NK-92 (cell line): ENCODE results near the gene OSR1.

Source experiments
- DNase-seq: peaks from one replicate; lab custom pipeline; 2025; ENCODE audit not compliant: unreplicated experiment; lab: John Stamatoyannopoulos, UW

The OSR1 gene

GRCh38 chr2:19359021-19359357 is 566 bp upstream of the OSR1 start:
- no peak for DNase-seq

GRCh38 chr2:19357402-19358241 is 801 bp downstream of the OSR1 start:
- no peak for DNase-seq

- DNase-seq = no peak
Measured at GRCh38 chr2:19356545-19357401, 1.6 kb downstream of the OSR1 start.

- no peak for DNase-seq
Measured at GRCh38 chr2:19355931-19356544, 2.4 kb downstream of the OSR1 start.

- no peak for DNase-seq
Measured at GRCh38 chr2:19355416-19355821, 3.0 kb downstream of the OSR1 start.

- no peak for DNase-seq
Measured at GRCh38 chr2:19355014-19355405, 3.4 kb downstream of the OSR1 start.

GRCh38 chr2:19353721-19354050 is 4.7 kb downstream of the OSR1 start:
- no peak for DNase-seq

GRCh38 chr2:19352946-19353720 is 5.3 kb downstream of the OSR1 start:
- DNase-seq = no peak

- DNase-seq = no peak
Measured at GRCh38 chr2:19351899-19352697, 6.3 kb downstream of the OSR1 start.

GRCh38 chr2:19351499-19351898 is 6.9 kb downstream of the OSR1 start:
- no peak for DNase-seq

- no peak for DNase-seq
Measured at GRCh38 chr2:19350678-19351401, 7.6 kb downstream of the OSR1 start.

- DNase-seq = no peak
Measured at GRCh38 chr2:19349911-19350677, 8.3 kb downstream of the OSR1 start.

GRCh38 chr2:19348692-19349091 is 9.7 kb downstream of the OSR1 start:
- no peak for DNase-seq

GRCh38 chr2:19347619-19348562 is 10.5 kb downstream of the OSR1 start:
- DNase-seq = peak; percentile 48

- DNase-seq = no peak
Measured at GRCh38 chr2:19346983-19347618, 11.3 kb downstream of the OSR1 start.

- DNase-seq = no peak
Measured at GRCh38 chr2:19337742-19338141, 20.7 kb downstream of the OSR1 start.

GRCh38 chr2:19337202-19337601 is 21.2 kb downstream of the OSR1 start:
- DNase-seq = no peak
